Stimulated activated CD4-positive, alpha-beta T cell treated with anti-CD3 and anti-CD28 coated beads, Interleukin-2, amount 100 ng/mL, for 4 hours (primary cell): ENCODE results near the gene MORC3.
A peak's percentile ranks its signal among the peaks of the same experiment; 100 is the strongest.
"Not testable (repeated sequence)": the region's sequence is repeated elsewhere in the genome, so short reads cannot be mapped to it uniquely, and the experiment has no call there.

ENCODE experiments used
- DNase-seq: peaks from one replicate; pipeline ENCODE4 v3.0.0-alpha.2; 2020; ENCODE audit warnings: low read depth

Gene MORC3

DNA sequence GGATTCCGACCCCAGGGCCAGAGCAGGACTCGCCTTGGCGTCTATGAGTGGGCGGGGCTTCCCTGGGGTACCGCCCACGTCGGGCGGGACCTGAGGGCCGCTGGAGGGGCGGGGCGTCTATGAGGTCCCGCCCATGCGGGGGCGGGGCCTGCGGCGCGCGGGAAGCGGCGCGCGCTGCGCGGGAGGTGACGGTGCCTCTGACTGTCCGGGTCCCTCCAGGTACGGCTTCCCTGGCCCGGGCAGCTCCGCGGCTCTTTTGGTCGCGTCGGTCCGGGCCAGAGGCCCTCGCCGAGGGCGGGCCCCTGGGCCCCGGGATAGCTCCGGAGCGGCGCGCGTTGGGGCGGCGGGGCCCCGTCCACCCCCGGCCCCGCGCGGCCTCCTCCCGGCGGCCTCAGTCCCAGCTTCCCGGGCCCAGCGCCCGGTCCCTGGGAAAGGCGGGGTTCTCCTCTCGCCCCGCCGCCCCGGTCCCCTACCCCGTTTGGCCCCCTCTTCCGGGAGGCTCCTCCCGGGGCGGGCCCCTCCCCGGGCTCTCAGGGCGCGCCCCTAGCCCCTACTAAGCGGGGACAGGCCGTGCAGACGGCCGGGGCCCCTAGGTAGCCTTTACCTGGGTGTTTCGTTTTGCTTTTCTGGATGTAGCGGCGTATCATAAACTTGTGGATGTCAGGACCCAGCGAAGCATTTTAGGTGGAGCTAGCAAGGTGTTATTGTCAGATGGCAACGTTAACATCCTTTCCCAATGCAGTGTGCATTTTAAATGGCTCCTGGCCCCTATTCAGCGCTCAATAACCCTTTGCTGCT is 65.4 kb downstream of the MORC3 start, which contains the start of gene CHAF1B:
Gene CHAF1B (plus strand): TSS at position 160 of the 798 bp plus-strand sequence. CDS start 745 bp downstream, outside the sequence.
- DNase-seq = peak; percentile 74

- no peak for DNase-seq
These were observed 66.1 kb downstream of the MORC3 start for GRCh38 chr21:36386031-36386642.

DNA sequence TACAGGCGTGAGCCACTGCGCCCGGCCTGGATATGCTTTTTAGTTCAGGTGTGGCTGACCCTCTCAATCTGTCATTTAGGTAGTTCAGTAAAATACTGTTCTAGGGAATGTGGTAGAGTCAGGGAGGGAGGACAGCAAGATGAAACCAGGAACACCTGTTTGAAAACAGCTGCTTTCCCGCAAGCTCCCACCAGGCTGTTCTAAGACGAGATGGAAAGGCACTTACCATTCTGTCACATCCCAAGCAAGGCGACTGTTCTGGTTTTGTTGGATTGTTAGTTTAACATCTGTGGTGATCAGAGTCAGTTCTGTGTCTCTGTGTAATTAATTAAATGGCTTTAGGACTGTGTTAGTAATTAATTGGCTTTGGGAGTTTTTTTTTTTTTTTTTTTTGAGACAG is 68.1 kb downstream of the MORC3 start:
- no peak for DNase-seq

DNA sequence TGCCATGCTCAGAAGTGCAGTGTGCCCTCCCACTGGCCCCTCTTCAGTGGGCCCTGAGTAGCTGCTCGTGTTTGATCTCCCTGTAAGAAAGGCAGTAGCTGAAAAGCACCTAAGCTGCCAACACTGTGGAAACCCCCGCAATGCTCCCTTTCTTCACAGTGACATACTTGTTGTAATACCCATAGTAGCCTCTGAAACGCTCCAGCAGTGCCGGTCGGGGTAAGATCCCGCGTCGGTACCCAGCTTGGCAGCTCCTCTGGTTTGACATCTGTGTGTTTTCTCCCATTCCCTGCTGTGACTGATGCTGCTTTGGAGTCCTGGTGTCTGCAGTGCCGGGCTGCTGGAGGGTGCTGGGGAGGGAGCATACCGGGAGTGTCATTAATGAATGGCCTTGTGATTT is 68.8 kb downstream of the MORC3 start:
- no peak for DNase-seq

- DNase-seq = not testable (repeated sequence)
These were observed 71.7 kb downstream of the MORC3 start for GRCh38 chr21:36391649-36392048.

DNA sequence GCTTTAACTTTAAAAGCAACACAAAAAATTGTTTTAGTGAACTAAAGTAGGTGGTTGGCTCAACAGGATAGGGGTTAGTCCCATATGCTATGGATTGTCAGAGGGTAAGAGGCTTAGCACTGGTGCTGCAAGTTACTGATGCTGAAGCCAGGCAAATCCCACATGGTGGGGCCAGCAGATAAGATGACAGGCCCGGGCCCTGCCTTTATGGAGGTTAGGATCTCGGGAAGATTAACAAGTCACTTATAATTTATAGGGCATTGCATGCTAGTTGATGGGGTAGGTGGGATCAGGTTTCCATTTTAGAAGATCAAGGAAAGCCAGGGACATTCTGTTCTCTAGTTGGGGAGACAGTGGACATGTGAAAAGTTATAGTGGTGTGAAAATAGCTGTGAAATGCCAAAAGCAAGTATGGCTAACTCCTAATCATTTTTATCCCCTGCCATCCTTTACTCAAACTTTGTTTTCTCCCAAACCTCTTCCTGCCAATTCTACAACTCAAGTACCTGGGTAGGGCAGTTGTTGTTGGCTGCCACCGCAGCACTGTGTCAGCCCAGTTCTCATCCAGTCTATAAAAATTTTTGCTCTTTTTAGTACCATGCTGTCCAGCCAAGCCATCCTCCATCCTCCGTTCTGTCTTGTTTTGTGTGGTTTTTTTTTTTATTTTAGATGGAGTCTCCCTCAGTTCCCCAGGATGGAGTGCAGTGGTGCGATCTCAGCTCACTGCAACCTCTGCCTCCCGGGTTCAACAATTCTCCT is 75.5 kb downstream of the MORC3 start:
- DNase-seq = no peak

DNA sequence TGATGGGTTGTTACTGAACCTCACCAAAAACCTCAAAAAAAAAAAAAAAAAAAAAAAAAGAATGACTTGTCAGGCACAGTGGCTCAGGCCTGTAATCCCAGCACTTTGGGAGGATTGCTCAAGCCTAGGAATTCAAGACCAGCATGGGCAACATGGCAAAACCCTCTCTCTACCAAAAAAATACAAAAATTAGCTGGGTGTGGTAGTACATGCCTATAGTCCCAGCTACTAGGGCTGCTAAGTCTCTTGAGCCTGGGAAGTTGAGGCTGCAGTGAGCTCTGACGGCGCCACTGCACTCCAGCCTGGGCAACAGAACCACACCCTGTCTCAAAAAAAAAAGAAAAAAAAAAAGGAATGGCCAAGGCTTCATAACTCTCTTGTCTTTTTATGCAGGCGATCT is 76.3 kb downstream of the MORC3 start:
- DNase-seq = no peak

DNA sequence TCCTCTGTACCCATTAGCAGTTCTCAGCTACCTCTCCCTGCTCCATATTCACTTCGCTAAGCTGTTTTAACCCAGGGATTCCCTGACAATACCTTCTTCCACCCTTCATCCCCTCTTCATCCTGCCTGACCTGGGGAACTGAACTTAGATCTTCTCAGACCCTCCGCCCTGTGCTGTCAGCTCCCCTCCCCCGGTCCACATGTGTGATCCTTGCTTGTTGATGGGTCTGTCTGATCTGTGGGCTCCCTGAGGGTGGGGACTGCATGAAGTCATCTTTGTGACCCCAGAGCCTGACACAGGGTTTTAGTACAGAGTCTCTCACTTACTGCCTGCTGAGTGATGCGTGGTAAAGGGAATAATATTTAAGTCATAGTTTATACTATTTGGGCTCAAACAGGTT is 77.0 kb downstream of the MORC3 start:
- DNase-seq = no peak

DNA sequence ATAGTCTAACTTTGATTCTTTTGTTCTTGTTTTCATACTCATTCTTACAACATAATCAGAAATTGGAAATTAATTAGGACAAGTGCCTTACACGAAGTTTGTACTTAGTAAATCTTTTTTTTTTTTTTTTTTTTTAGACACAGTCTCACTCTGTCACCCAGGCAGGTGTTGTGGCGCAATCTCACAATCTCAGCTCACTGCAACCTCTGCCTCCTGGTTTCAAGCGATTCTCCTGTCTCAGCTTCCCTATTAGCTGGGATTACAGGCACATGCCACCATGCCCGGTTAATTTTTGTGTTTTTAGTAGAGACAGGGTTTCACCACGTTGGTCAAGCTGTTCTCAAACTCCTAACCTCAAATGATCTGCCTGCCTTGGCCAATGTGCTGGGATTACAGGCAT is 77.6 kb downstream of the MORC3 start:
- DNase-seq = no peak

- not testable (repeated sequence) for DNase-seq
These were observed 79.7 kb downstream of the MORC3 start for GRCh38 chr21:36399736-36400135.

DNA sequence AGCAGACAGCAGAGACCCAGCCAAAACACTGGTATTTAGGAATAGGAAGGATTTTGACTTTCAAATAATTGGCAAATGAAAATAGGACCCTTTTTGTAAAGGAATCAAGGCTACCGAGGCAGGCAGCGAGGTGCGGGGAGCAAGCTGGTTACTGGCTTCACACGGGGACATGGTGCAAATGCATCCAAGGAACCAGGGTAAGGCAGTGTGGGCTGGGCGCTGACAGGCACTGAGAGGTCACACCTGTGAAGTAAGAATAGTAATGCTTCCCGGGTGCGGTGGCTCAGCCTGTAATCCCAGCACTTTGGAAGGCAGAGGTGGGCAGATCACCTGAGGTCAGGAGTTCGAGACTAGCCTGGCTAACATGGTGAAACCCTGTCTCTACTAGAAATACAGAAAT is 80.7 kb downstream of the MORC3 start:
- no peak for DNase-seq

- DNase-seq = no peak
These were observed 82.3 kb downstream of the MORC3 start for GRCh38 chr21:36402339-36402738.

- DNase-seq = no peak
These were observed 83.7 kb downstream of the MORC3 start for GRCh38 chr21:36403713-36404112.

- no peak for DNase-seq
These were observed 88.6 kb downstream of the MORC3 start for GRCh38 chr21:36408568-36408967.

DNA sequence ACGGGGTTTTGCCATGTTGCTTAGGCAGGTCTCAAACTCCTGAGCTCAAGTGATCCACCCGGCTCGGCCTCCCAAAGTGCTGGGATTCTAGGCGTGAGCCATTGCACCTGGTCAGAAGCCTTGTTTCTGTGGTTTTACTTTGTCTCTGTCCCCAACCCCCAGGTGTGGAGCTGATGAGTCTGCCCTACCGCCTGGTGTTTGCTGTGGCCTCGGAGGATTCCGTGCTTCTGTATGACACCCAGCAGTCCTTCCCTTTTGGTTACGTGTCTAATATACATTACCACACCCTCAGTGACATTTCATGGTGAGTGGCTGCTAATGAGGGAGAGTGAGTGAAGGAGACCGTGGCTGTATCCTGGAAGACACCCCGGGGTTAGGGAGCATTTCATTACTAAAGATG is 91.3 kb downstream of the MORC3 start:
- DNase-seq = no peak

GRCh38 chr21:36412916-36413315 is 92.9 kb downstream of the MORC3 start:
- DNase-seq = no peak

- no peak for DNase-seq
These were observed 95.4 kb downstream of the MORC3 start for GRCh38 chr21:36415375-36415774.

DNA sequence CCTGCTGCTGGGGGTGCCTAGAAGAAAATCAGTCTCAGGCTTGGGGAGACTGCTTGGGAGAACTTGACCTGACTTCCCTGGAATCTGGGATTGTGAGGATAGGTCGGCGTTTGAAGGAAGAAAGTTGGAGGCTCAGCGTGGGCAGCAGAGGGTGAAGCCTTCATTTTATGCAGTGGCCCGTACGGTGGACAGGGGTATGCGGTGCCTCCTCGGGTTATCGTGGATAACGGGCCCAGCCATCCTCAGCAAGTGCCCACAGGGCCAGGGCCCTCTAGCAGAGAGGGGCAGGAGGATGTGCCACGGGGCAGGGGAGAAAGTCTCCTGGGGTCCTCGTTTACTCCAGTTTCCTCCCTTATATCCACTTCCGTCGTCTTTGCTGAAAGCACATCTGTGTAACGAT is 99.2 kb downstream of the MORC3 start:
- no peak for DNase-seq

GRCh38 chr21:36419996-36420395 is 100.0 kb downstream of the MORC3 start:
- no peak for DNase-seq

DNA sequence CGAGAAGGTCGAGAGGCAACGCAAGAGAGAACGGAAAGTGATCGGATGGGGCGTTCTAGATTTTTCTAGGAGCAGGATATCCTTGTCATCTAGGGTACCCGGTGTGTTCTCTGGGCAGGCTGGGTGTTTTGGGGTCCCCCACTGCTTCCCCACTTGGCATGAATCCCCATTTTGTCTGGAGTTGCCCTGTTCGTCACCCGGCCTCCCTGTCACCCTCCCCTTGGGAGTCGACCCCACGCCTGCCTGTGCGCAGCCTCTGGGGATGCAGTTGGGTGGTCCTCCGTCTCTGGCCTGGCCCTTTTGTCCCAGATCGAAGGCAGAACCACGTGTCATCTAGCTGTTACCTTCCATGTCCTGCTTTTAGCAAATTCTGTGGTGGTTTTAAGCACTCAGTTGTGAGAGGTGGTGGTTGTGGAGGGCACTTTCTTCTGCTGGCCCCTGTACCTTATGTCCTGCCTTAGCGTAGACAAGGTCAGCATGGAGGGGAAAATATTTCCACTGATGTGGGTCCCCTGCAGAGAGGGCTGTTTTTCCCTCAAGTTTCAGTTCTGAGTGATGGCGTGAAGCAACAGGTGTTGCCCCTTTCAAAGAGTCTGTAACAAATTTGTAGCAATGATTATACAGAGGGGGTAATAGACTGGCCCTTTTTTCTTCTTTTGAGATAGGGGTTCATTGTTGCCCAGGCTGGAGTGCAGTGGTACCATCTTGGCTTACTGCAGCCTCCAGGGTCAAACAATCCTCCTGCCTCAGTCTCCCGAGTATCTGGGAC is 100.8 kb downstream of the MORC3 start:
- no peak for DNase-seq

DNA sequence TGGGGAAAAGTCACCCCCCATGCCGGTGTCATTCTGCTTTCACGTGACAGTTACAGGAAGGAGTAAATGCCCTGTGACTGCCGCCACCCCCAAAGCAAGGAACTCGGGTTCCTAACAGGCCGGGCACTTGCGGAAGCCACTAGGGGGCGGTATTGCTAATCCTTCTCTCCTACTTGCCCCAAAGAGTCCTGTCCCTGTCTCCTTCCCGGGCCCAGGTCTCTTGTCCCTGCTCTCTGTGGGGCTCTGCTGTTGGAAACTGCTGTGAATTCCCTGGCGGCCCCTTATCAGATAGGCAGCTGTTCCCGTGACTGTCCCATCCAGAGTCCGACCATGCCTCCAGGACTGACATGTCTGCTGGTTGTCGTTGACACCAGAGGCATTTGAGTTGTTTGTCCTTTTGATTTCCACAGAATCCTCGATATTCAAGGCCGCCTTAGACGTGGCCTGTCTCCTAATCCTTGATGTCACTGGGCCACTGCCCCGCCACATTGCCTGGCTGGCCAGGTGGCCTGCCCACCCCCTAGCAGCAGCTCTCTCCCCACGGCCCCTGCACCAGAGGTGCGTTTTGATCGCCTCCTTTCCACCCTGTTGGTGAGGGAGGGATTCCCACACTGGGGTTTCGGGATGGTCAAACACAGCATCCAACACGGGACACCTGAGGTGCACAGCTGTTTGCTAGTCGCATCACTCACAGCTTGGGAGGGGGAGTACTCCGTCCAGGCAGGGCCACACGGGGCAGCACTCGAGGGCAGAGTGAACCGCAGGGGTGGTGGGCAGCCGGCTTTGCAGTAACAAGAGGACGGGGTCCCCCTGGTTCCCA is 102.5 kb downstream of the MORC3 start:
- no peak for DNase-seq
